ENCODE data around the gene KRTAP4-11. TPM values are rescaled to one million over a fixed set of nuclear protein-coding genes. Genes with fewer than 3 reads are reported as not detected.
"Not testable (repeated sequence)": the region's sequence is repeated elsewhere in the genome, so short reads cannot be mapped to it uniquely, and the experiment has no call there.

KRTAP4-11 gene
- total RNA-seq, 2 donors from 2014 or later: not detected

DNA sequence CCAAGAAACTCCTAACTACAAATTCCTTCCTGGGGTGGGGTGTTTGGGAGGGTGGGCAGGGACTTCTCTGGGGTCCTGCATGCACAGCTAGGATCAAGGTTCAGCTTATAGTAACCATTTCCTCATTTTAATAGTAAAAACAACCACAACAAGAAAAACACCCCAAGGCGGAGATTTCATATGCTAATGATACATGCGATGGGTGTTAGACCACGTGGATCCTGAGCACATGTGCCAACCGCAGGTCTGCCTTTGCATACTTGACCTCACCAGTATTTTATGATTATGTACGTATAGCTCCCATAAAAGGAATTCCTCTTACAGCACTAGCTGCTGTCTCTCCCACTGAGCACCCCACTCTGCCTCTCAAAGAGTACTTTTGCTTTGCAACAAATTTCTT is 1.9 kb downstream of the KRTAP4-11 start:
- Mint-ChIP-seq H3K9me3 (no peaks in the 10 kb centered on the region), H3K4me3 (no peak overlapping the region), H3K27me3 (peaks cover 24 to 38% of the 10 kb centered on the region in 2 donors), H3K36me3 (peaks cover 4% of the 10 kb centered on the region), H3K27ac (no peak overlapping the region), H3K4me1 (ENCODE audit: low read depth in 2 of 2) (peaks cover 0 to 4% of the 10 kb centered on the region in 2 donors)
- no peak for DNase-seq (ENCODE audit: low spot score)
- ATAC-seq: no peak

DNA sequence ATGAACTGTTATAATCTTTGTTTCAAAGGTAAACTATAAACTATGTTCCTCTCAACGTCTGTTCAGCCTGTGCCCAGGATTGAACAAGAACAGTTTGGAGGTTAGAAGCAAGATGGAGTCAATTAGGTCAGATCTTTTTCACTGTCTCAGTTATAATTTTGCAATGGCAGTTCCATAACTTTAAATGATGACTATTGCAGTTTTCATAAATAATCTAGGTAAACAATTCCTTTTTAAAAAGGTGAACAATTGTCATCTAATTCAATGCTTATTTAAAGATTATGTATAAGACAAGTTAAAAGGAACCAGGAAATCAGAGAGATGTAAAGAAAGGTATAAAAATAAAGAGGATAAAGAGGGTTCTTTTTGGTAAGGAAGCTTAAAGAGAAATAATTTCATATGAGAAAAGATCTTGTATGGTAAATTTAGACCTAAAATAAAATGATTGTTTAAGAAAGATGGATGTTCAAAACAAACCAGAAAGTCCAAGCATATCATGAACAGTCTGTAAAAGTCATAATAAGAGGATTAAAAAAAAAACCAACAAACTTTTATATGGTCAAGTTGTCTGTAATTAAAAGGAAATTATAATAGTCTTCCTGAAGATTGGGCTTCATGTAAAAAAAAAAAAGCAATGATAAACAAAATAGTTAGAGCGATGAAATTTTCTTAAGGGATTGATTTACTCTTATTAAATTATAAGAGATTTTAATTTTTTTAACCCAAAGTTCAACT is 6.9 kb downstream of the KRTAP4-11 start:
- no peaks in the 10 kb centered on the region for H3K4me1 Mint-ChIP-seq (ENCODE audit: low read depth in 2 of 2)
- peaks cover 14 to 45% of the 10 kb centered on the region in 2 donors for H3K27me3 Mint-ChIP-seq
- ATAC-seq: no peak
- H3K36me3 Mint-ChIP-seq: no peaks in the 10 kb centered on the region
- no peak for DNase-seq (ENCODE audit: low spot score)
- H3K9me3 Mint-ChIP-seq: no peaks in the 10 kb centered on the region
- no peak overlapping the region for H3K27ac Mint-ChIP-seq
- H3K4me3 Mint-ChIP-seq: no peak overlapping the region

DNA sequence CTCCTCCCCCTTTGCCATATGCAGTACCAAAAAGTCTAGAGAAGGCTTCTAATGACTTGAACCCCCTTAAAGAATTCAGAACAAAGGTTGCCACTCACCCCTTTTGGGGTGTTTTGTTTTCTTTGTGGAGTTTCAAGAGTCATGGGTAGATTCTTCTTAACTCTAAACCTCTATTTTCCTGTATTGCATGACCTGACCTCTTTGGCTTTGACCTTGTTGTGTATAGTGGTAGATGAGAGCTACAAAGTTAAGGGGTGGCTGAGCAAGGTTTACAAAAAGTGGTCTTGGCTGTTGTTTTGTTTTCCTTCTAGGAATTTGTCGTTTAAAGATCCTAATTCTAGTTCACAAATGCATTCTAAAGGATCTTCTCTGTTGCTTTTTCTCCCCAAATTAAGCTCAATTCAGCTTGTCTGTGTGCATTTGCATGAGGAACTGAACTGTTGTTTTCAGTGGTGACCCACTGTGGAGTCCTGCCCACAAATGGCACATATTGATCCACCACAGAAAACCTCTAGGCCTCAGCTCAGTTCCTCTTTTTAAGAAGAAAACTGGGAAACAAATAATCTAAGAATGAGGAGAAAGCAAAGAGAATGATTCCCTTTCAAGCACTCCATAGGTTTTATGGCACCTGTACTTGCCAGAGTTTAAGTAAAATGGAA is 9.3 kb downstream of the KRTAP4-11 start:
- not testable (repeated sequence) for H3K36me3 Mint-ChIP-seq; DNase-seq (ENCODE audit: low spot score); H3K9me3 Mint-ChIP-seq; H3K27ac Mint-ChIP-seq; H3K4me3 Mint-ChIP-seq; ATAC-seq; H3K4me1 Mint-ChIP-seq (ENCODE audit: low read depth in 2 of 2)
- peaks cover 16 to 46% of the 10 kb centered on the region in 2 donors for H3K27me3 Mint-ChIP-seq

DNA sequence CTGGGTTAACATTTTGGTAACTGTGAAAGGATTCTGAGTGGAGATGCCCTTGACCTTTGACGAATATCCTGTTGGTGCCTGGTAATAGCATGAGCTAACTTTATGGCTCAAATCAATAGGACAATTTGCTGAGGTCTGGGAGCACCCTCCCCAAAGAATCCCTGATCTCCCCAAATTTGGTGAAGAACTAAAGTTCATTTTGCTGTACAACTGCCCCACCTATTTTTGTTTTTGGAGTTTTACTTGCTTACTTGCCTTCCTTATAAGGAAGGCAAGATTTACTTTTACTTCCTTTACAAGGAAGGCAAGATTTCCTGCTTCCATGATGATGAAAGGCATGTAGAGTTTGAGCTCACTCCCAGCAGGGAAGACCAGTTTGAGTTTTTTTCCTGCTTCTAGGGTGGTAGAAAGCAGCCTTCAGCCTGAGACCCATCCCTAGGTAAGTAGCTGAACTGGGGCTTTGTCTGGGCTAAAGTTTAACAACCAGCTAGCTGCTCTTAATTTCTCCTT is 10.2 kb downstream of the KRTAP4-11 start:
- no peaks in the 10 kb centered on the region for H3K9me3 Mint-ChIP-seq
- no peak overlapping the region for H3K27ac Mint-ChIP-seq
- H3K4me3 Mint-ChIP-seq: no peak overlapping the region
- H3K4me1 Mint-ChIP-seq (ENCODE audit: low read depth in 2 of 2): no peaks in the 10 kb centered on the region
- no peaks in the 10 kb centered on the region for H3K36me3 Mint-ChIP-seq
- DNase-seq (ENCODE audit: low spot score) (no peak), ATAC-seq (no peak)
- peaks cover 16 to 46% of the 10 kb centered on the region in 2 donors for H3K27me3 Mint-ChIP-seq

DNA sequence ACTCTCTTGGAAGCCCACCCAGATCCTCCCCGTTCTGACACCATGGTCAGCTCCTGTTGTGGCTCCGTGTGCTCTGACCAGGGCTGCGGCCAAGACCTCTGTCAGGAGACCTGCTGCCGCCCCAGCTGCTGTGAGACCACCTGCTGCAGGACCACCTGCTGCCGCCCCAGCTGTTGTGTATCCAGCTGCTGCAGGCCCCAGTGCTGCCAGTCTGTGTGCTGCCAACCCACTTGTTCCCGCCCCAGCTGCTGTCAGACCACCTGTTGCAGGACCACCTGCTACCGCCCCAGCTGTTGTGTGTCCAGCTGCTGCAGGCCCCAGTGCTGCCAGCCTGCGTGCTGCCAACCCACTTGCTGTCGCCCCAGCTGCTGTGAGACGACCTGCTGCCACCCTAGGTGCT is 12.8 kb downstream of the KRTAP4-11 start, which contains the start of gene KRTAP4-9:
TSS of gene KRTAP4-9 (plus strand) at position 43 of the 400 bp plus-strand sequence. CDS start at position 43, 0 bp downstream.
- not testable (repeated sequence) for H3K27ac Mint-ChIP-seq, H3K36me3 Mint-ChIP-seq

DNA sequence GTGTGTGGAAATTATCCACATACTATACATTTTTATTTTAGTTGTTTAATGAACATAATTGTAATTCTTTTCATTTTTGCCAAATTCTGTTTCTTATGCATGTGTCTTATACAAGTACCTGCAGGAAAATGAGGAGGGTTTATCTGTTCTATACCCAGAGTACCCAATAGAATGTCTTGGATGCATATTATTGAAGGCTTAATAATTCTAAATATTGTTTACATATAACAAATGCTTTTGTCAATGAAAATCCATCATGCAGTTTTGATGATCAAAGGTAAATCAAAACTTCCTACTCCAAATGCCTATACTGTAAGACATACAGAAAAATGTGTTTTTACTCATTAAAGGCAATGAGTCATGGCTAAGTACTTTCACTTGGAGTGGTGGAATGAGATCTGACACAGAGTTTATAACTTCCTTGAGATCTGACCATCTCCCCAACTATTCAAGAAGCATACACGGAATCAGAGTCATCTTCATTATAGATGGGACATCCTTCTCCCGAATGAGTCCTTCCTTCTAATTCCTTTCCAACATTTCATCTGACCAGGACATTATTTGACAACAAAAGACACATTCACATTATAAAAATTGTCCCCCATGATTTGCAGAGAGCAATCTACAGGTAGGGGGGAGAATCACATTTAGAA is 13.7 kb downstream of the KRTAP4-11 start:
- not testable (repeated sequence) for H3K4me1 Mint-ChIP-seq (ENCODE audit: low read depth in 2 of 2); DNase-seq (ENCODE audit: low spot score); ATAC-seq; H3K36me3 Mint-ChIP-seq; H3K4me3 Mint-ChIP-seq; H3K9me3 Mint-ChIP-seq; H3K27ac Mint-ChIP-seq
- H3K27me3 Mint-ChIP-seq: peaks cover 22 to 39% of the 10 kb centered on the region in 2 donors

More for the DNA sequence above, 12.8 kb downstream of the KRTAP4-11 start, which contains the start of gene KRTAP4-9:
- H3K4me3 Mint-ChIP-seq; ATAC-seq; DNase-seq (ENCODE audit: low spot score); H3K4me1 Mint-ChIP-seq (ENCODE audit: low read depth in 2 of 2); H3K9me3 Mint-ChIP-seq: not testable (repeated sequence)
- peaks cover 22 to 38% of the 10 kb centered on the region in 2 donors for H3K27me3 Mint-ChIP-seq

DNA sequence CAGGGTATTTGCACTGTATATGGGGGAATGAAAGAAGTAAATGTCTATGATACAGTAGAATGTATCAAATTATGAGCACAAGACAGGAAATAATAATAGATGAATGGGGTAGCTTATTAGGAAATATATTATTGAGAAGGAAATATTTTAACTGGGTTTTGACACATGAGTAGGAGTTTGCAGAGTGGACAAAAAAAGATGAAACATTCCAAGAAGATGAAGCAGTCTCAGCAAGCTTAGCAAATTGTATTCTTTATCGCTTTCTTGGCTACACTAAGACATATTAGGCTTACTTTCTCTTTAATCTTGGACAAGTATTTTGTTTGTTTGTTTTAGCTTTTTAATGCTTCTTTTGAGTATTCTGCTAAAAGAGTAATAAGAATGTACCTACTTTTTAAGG is 14.3 kb downstream of the KRTAP4-11 start:
- H3K27ac Mint-ChIP-seq: no peak overlapping the region
- no peak for DNase-seq (ENCODE audit: low spot score)
- no peak overlapping the region for H3K4me3 Mint-ChIP-seq
- H3K27me3 Mint-ChIP-seq: peaks cover 21 to 35% of the 10 kb centered on the region in 2 donors
- H3K36me3 Mint-ChIP-seq: no peaks in the 10 kb centered on the region
- no peak for ATAC-seq
- no peaks in the 10 kb centered on the region for H3K4me1 Mint-ChIP-seq (ENCODE audit: low read depth in 2 of 2)
- H3K9me3 Mint-ChIP-seq: no peaks in the 10 kb centered on the region

DNA sequence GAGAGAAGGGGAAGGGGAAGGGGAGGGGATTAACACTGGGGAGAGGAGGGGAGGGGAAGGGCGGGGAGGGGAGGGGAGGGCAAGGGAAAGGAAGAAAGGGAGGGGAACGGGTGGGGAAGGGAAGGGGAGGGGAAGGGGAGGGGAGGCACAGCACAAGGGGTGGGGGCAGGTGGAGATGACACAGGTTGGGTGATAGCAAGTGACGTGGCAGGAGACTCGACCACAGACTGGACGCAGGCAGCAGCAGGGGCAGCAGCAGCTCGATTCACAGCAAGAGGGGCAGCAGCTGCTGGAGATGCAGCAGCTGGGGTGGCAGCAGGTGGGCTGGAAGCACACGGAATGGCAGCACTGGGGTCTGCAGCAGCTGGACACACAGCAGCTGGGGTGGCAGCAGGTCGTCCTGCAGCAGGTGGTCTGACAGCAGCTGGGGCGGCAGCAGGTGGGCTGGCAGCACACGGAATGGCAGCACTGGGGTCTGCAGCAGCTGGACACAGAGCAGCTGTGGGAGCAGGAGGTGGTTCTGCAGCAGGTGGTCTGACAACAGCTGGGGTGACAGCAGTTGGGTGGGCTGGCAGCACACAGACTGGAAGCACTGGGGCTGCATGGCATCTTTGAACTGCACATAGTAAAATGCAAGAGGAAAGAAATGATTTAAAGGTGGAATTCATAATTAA is 16.4 kb downstream of the KRTAP4-11 start, which contains the start of gene KRTAP4-16:
TSS of gene KRTAP4-16 (minus strand) at position 624 of the 674 bp plus-strand sequence. CDS start at position 624, 0 bp downstream.
- no peak within 1 kb of the TSS for H3K27ac Mint-ChIP-seq
- no peaks in the 10 kb centered on the region for H3K36me3 Mint-ChIP-seq
- ATAC-seq (no peak), DNase-seq (ENCODE audit: low spot score) (no peak)
- H3K9me3 Mint-ChIP-seq: no peaks in the 10 kb centered on the region
- H3K4me3 Mint-ChIP-seq: no peak within 1 kb of the TSS
- H3K27me3 Mint-ChIP-seq: peaks cover 20 to 37% of the 10 kb centered on the region in 2 donors
- H3K4me1 Mint-ChIP-seq (ENCODE audit: low read depth in 2 of 2): no peaks in the 10 kb centered on the region

DNA sequence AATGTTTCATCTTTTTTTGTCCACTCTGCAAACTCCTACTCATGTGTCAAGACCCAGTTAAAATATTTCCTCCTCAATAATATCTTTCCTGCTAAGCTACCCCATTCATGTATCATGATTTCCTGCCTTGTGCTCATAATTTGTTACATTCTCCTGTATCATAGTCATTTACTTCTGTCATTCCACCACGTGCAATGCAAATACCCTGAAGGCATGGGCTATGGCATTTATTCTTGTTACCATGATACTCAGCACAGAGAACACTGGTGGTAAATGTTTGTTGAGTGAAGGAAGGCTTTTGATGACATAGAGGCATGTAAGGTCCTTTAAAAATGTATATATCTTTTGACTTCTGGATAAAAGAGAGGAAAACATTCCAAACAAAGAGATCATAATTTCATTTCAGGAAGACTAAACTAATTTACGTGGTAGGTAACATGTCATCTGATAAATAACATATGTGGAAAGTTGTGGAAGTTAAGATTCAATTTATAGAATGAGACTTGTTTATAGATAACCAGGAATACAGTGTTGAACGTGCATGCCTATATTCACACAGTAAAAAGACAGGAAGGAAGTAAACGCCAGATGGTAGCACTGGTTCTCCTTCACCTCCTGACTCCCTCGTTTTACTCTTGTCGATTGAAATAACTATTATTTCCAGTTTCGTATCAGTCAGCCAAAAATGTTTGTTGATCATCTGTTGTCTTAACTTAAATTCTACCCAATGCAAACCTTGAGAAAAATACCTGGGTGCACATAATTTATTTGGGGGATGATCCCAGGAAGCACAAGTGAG is 18.3 kb downstream of the KRTAP4-11 start:
- not testable (repeated sequence) for H3K36me3 Mint-ChIP-seq; H3K4me1 Mint-ChIP-seq (ENCODE audit: low read depth in 2 of 2); H3K27ac Mint-ChIP-seq; ATAC-seq; H3K4me3 Mint-ChIP-seq; H3K9me3 Mint-ChIP-seq; DNase-seq (ENCODE audit: low spot score)
- peaks cover 17 to 42% of the 10 kb centered on the region in 2 donors for H3K27me3 Mint-ChIP-seq

DNA sequence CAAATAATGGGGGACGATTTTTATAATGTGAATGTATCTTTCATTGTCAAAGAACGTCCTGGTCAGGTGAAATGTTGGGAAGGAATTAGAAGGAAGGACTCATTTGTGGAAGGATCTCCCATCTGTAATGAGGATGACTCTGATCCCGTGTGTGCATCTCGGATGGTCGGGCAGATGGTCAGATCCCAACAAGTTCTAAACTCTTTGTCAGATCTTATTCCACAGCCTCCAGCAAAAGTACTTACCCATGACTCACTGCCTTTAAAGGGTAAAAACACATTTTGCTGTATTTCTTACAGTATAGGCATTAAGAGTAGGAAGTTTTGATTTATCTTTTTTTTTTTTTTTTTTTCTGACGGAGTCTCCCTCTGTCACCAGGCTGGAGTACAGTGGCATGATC is 19.7 kb downstream of the KRTAP4-11 start:
- H3K4me3 Mint-ChIP-seq: no peak overlapping the region
- no peaks in the 10 kb centered on the region for H3K4me1 Mint-ChIP-seq (ENCODE audit: low read depth in 2 of 2)
- H3K9me3 Mint-ChIP-seq: no peaks in the 10 kb centered on the region
- H3K27me3 Mint-ChIP-seq: peaks cover 18 to 42% of the 10 kb centered on the region in 2 donors
- ATAC-seq (no peak), DNase-seq (ENCODE audit: low spot score) (no peak)
- H3K36me3 Mint-ChIP-seq: no peaks in the 10 kb centered on the region
- H3K27ac Mint-ChIP-seq: no peak overlapping the region

DNA sequence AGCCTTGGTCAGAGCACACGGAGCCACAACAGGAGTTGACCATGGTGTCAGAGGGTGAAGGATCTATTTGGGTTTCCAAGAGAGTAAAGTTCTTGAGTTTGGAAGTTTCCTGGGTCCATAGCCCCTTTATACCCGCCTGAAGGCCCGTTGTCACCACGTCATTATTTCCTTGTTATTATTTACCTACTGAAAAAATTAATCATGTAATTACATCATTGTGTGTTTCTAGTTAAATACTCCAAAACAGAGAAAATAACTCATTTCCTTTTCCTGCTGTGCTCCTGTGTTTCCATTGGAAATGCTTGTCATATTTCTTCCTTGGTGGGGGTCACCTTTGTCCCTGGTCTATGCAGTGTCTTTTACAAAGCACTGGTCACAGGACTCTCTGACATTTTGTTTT is 20.1 kb downstream of the KRTAP4-11 start, which contains the start of gene KRTAP4-8:
TSS of gene KRTAP4-8 (minus strand) at position 101 of the 400 bp plus-strand sequence. CDS start at position 43, 58 bp downstream.
- H3K27me3 Mint-ChIP-seq: peaks cover 18 to 42% of the 10 kb centered on the region in 2 donors
- no peak within 1 kb of the TSS for H3K4me3 Mint-ChIP-seq
- no peaks in the 10 kb centered on the region for H3K36me3 Mint-ChIP-seq
- no peaks in the 10 kb centered on the region for H3K9me3 Mint-ChIP-seq
- no peak for DNase-seq (ENCODE audit: low spot score)
- H3K27ac Mint-ChIP-seq: no peak within 1 kb of the TSS
- H3K4me1 Mint-ChIP-seq (ENCODE audit: low read depth in 2 of 2): no peaks in the 10 kb centered on the region
- no peak for ATAC-seq

DNA sequence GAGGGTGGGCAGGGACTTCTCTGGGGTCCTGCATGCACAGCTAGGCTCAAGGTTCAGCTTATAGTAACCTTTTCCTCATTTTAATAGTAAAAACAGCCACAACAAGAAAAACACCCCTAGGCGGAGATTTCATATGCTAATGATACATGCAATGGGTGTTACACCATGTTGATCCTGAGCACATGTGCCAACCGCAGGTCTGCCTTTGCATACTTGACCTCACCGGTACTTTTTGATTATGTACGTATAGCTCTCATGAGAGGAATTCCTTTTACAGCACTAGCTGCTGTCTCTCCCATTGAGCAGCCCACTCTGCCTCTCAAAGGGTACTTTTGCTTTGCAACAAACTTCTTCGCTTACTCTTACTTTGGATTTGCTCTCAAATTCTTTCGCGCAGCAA is 22.1 kb downstream of the KRTAP4-11 start:
- no peak overlapping the region for H3K27ac Mint-ChIP-seq
- ATAC-seq (no peak), DNase-seq (ENCODE audit: low spot score) (no peak)
- no peaks in the 10 kb centered on the region for H3K9me3 Mint-ChIP-seq
- peaks cover 13 to 42% of the 10 kb centered on the region in 2 donors for H3K27me3 Mint-ChIP-seq
- no peaks in the 10 kb centered on the region for H3K4me1 Mint-ChIP-seq (ENCODE audit: low read depth in 2 of 2)
- no peak overlapping the region for H3K4me3 Mint-ChIP-seq
- H3K36me3 Mint-ChIP-seq: no peaks in the 10 kb centered on the region
